Suprapubic skin (tissue), 4 donors: Measurements from ENCODE around the gene STK10.

Experiments
- CTCF ChIP-seq, 2 donors: fragments of 200-600 bp in 1 of 2; fragments of 450-650 bp in 1 of 2; sonication (generic) in 1 of 2; IDR thresholded peaks; one replicate each; pipeline ENCODE4 v1.5.1; 2016 to 2019; ENCODE audit warnings: antibody characterized with exemption in 2 of 2, mild to moderate bottlenecking in 1 of 2, moderate library complexity in 1 of 2
- POLR2A ChIP-seq, 2 donors: fragments of 450-650 bp; IDR thresholded peaks; one replicate each; pipeline ENCODE4 v1.6.1; 2017; ENCODE audit warnings: antibody characterized with exemption in 2 of 2, mild to moderate bottlenecking in 2 of 2, moderate library complexity in 2 of 2
- POLR2AphosphoS5 ChIP-seq, 3 donors: sonication (generic); formaldehyde crosslinking; IDR thresholded peaks; one replicate each; pipeline ENCODE4 v1.6.1; 2017; ENCODE audit warnings: antibody characterized with exemption in 3 of 3

GRCh38 chr5:172171118-172171517 lies 16.9 kb downstream of the STK10 start:
- TF ChIP-seq CTCF (IDR thresholded peaks at IDR 0.05) (no peak), POLR2A (IDR thresholded peaks at IDR 0.05) (no peak), POLR2AphosphoS5 (IDR thresholded peaks at IDR 0.05) (no peak)
